Hepatocyte (in vitro differentiated cells): ENCODE measurements around the gene CDC20B.
"Not testable (repeated sequence)": the region's sequence is repeated elsewhere in the genome, so short reads cannot be mapped to it uniquely, and the experiment has no call there.

Experiments used
- EZH2 ChIP-seq: fragments of 200-600 bp; sonication (generic); IDR thresholded peaks from 2 replicates; pipeline ENCODE4 v1.6.1; 2016; ENCODE audit warnings: antibody characterized with exemption, mild to moderate bottlenecking, borderline replicate concordance
- EZH2phosphoT487 ChIP-seq: fragments of 200-600 bp; sonication (generic); IDR thresholded peaks from one replicate; pipeline ENCODE4 v1.6.1; 2018; ENCODE audit warnings: antibody characterized with exemption, mild to moderate bottlenecking, low read depth, moderate library complexity; ENCODE audit not compliant: unreplicated experiment, severe bottlenecking
- TF ChIP-seq, protein P1 (sequence below): fragments of 200-600 bp; sonication (generic); IDR thresholded peaks from 2 replicates; pipeline ENCODE4 v1.5.1; 2016; ENCODE audit warnings: antibody characterized with exemption, mild to moderate bottlenecking; ENCODE audit not compliant: poor library complexity

DNA sequence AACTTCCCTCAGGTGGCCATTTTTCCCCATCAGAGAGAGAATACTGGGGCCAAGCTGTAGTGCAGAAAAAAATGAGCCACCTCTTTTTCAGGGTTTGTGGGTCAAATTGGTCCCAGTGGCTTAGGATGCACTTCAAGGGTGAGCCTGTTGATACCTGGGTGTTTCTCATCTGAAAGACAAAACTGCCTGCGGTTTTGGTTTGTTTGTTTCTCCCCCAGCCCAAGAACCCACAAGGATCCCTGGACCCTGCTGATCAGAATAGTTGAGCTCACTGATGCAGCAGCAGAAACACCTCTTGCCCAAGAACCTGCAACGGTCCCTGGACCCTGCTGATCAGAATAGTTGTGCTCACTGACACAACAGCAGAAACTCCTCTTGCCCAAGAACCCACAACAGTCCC lies 83.7 kb downstream of the CDC20B start:
- not testable (repeated sequence) for TF ChIP-seq EZH2, EZH2phosphoT487
- TF ChIP-seq, protein P1, sequence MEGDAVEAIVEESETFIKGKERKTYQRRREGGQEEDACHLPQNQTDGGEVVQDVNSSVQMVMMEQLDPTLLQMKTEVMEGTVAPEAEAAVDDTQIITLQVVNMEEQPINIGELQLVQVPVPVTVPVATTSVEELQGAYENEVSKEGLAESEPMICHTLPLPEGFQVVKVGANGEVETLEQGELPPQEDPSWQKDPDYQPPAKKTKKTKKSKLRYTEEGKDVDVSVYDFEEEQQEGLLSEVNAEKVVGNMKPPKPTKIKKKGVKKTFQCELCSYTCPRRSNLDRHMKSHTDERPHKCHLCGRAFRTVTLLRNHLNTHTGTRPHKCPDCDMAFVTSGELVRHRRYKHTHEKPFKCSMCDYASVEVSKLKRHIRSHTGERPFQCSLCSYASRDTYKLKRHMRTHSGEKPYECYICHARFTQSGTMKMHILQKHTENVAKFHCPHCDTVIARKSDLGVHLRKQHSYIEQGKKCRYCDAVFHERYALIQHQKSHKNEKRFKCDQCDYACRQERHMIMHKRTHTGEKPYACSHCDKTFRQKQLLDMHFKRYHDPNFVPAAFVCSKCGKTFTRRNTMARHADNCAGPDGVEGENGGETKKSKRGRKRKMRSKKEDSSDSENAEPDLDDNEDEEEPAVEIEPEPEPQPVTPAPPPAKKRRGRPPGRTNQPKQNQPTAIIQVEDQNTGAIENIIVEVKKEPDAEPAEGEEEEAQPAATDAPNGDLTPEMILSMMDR = not testable (repeated sequence)
